NOMO-1 treated with dmso at 0.1 percent for 144 hours (cell line): ENCODE measurements around the gene PAK6.

Experiments used
- DNase-seq: peaks from one replicate; lab custom pipeline; 2025; ENCODE audit not compliant: unreplicated experiment; lab: John Stamatoyannopoulos, UW

Gene PAK6

DNA sequence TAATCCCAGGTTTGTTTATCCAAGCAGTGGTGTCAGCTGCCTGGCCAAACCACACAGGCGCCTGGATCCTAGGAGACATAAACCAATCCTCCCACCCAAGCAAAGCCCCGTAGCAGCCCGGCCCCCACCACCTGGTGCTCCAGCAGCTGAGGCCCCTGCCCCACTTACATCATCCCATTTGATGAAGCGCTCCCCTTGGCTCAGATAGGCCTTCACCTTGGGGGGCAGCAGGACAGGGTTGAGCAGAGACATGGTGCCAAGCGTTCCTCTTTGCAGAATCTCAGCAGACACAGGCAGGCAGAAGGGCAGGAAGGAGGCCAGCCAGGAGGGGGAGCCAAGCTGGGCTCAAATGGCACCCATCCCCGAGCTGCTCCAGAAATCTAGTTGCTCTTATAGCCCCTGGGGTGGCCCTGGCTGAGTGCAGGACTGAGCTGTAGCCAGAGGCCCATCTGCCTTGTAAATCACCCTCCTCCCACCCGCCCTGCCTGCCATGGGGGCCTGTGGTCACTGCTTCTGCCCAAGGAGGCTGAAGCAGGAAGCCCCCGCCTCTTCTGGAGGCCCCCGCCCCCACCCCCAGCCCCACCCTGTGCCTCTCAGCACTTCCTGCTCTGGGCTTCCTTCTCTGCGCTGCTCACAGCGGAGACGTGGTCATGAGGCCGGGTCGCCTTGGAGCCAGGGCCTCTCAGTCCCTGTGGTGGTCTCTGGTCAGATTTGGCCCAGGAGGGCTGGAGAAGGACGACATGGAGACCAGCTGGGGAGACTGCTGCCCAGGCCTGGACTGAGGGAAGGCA is 68.8 kb downstream of the PAK6 start, which contains the start of gene PLCB2:
Gene PLCB2 (minus strand): TSS at position 515 of the 791 bp plus-strand sequence. CDS start 263 bp downstream, at position 252.
- DNase-seq = peak; percentile 72

DNA sequence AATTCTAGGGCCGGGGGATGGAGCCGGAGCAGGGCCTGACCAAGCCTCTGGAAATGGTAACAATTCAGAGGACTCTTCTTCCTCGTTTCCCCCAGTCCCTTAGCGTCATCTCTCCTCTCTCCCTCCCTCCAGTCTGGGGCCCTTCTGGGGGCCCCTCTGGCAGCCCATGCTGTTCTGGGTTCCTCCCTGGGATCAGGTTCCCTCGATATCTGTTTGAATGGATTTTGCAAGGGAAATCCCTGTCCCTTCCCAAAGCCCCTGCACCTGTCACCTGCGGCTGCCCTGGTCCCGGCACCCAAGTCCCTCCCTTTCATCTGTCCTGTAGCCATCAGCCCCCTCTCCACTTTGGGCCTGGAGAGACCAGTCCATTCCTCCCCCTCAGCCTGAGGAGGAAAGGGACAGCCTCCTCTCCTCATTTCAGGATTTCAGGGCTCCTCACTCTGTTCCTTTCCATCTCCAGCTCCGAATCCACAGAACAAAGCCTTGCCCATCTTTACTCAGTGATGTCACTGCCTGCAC is 70.5 kb downstream of the PAK6 start:
- no peak for DNase-seq

DNA sequence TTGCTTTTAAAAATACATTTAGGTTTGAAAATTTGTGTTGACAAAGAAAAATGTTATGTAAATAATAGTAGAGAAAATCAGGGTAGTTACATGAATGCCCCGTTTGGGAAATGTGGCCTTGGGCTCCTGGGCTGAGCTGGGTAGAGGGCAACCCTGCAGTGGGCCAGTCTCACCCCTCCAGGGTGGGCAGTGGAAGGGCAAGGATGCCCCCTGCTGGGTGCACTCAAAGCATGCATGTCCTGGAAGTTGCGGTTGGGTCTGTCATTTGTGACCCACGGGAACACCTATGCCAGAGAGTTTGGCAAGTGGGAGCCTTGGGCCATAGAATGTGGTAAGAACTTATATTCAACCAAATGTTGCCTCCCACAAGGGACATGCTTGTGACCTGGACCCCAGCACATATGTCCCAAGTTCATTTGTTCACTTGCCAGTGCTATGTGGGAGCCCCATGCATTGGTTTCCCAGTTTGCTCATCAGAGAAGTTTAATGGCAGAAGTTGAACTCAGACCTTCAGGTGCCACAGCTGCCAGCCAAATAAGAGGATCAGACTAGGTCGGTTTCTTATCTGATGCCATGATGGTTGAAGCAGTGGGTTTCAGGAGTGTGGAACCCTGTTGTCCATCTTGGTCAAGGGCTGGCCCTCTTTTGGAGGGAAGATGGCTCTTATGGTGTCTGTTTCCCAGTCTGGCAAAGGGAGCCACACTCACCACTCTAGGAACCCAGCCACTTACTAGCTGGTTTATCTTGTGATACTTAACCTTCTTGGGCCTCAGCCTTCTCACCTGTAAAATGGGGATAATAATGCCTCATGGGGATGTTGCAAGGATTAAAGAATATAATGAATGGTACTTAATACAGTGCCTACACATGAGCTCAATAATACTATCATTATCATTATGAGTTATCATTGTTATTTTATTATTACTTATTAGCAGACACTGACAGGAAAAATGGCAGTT is 71.4 kb downstream of the PAK6 start:
- peak; percentile 38 for DNase-seq

DNA sequence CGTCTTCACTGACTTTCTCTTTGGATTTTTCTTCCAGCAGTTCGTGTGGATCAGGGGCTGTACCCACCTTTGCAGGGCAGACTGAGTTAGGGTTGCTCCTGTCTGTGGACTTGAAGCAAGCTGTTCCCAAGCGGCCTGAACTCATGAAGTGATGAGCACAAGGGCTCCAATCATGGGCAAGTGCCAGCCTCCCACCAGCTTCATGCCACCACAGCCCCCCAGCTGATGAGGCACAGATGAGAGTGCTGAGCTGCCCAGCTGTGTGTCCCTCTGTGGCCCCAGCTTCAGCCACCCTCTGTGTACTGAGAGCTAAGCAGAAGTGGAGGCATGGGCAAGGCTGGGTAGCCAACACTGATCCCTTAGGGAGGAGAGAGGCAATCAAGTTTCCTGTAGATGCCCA is 72.1 kb downstream of the PAK6 start:
- DNase-seq = no peak

DNA sequence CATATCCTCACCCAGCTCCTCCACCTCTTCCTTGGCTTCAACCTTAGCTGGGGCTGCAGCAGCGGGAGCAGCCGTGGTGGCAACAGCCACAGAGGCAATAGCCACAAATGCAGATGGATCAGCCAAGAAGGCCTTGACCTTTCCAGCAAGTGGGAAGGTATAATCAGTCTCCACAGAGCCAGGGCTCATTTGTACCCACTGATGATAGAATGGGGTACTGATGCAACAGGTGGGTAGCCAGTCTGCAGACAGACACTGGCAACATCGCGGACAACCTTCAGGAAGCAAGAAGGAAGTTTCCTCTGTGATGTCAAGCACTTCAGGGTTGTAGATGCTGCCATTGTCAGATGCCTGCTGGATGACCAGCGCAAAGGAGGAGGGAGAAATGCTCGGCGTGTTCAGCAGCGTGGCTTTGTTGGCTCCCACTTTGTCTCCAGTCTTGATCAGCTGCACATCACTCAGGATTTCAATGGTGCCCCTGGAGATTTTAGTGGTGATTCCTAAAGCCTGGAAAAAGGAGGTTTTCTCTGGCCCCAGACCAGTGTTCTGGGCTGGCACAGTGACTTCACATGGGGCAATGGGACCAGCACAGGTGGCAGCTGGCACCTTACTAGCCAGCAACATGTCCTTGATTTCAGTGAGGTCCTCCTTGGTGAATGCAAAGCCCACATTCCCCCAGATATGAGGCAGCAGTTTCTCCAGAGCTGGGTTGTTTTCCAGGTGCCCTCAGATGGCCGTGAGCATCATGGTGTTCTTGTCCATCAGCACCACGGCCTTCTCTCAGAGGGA is 73.7 kb downstream of the PAK6 start:
- no peak for DNase-seq

DNA sequence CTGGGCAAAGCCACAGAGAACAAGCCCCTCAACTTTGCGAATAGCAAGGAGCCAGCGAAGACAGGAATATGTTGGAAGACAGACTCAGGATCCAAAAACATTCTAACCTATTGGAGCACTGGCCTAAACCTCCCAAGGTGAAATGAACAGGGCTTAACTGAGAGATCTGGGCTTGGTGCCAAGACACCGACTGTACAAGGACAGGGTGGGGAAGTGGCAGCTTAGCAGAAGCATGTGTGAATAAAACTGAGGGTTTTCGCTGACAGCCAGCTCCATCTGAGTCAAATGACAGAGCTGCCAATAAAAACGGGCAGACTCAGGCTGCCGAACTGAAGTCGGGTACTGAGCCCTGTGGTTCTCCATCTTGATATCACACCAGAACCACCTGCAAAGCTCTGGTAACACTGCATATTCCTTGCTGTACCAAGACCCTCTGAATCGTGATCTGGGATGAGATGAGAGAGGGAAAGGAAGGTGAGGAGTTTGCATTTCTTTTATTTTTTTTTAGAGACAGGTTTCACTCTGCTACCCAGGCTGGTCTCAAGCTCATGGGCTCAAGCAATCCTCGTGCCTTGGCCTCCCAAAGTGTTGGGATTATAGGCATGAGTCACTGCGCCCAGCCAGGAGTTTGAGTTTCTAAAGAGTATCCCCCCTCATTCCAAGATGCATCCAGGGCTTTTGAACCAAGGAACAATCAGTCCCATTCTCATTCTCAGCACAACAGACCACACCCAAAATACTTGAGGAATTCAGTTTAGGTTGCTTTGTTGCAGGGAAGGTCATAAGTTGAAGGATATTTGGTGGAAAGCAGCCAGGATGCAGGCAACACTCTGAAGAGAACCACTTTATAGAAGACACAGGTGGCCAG is 74.9 kb downstream of the PAK6 start:
- peak; percentile 38 for DNase-seq

DNA sequence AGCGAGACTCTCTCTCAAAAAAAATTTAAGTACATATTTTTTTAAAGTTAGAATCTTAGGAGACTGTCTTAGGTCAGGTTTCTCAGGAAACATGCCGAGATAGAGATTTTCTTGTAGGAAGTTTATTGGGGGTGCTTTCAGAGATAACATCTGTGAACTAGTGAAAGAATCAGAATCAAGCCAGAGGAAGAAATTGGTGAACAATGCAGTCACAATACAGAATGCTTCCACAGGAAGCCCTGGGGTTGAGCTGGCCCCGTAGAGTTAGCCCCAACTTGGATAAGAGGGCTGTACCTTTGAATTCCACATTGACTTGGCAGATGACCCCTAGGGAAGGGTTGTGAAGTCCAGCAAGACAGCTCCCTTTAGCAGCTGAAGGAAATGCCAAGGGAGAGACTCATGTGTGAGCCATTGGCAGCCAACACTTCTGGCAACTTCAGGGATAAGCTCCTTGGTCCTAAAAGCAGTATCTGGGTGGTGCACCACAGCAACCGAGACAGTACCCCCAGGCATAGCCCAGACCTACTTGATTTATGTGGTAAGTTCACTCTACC is 75.9 kb downstream of the PAK6 start:
- DNase-seq = no peak

DNA sequence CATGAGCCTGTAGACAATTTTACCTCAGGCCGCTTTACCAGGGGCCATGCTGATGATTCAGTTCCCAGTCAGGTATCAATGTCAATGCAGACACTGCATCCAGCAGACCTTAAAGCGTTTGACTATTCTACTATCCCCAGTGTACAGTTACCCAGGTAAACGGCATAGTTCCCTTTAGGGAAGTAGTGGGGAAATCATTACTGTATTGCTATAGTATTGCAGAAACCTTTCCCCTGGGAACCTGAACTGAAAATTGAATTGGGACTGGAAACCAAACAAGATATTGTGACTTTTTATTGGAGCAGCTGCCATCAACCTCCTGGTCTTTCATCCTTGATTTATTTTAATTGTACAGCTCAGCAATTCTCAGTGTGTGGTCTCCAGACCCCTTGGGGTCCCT is 78.1 kb downstream of the PAK6 start:
- DNase-seq = no peak

DNA sequence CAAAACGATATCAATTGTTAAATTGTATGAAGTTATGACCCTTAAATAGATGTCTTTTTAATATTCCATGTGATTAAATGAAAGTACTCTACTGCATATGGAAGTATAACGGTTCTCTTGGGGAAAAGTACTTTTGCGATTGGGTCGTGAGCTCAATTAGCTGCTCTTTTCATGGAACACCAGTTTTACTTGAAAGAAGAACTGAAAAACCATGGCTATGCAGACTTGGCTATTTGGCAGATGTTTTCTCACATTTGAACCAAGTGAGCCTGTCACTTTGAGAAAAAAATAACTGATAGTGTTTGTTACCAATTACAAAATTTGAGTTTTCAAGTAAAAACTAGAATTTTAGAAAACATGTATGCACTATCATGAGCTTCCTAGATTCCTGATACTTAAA is 78.7 kb downstream of the PAK6 start:
- no peak for DNase-seq

DNA sequence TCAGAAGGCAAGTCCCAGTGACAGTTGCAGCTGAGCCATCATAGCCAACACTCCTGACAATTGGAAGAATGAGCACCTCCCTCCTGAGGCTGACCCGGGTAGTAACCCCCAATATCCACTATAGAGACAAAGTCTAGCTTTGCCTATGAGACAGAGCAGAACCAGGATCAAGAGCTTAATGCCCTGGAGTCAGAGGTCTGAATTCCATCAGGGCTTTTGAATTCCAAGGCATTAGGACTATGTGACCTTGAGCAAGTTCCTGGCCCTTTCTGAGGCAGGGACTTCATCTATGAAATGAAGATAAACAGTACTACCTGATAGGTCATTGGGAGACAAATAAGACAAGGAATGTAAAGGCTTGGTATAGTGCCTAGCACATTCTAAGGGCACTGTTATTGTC is 81.5 kb downstream of the PAK6 start:
- DNase-seq = no peak

DNA sequence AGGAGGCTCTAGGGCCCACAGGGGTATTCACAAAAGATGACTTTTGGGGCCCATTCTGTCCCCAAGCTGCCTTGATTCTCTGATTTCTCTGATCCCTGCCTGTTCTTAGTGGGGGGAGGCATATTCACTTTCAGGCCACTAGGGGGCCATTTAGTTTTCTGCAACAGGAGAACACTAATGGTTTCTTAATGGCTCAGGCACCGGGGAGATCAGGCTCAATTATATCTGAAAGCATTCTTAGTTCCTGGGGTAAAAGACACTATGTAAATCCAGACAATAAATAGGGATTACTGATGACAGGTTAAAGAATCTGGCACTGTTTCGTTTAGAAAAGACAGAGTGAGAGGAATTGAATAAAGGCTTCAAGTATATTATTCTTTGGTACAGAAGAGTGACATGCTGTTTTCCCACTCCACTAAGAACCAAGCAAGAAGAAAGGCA is 82.1 kb downstream of the PAK6 start:
- peak; percentile 11 for DNase-seq

DNA sequence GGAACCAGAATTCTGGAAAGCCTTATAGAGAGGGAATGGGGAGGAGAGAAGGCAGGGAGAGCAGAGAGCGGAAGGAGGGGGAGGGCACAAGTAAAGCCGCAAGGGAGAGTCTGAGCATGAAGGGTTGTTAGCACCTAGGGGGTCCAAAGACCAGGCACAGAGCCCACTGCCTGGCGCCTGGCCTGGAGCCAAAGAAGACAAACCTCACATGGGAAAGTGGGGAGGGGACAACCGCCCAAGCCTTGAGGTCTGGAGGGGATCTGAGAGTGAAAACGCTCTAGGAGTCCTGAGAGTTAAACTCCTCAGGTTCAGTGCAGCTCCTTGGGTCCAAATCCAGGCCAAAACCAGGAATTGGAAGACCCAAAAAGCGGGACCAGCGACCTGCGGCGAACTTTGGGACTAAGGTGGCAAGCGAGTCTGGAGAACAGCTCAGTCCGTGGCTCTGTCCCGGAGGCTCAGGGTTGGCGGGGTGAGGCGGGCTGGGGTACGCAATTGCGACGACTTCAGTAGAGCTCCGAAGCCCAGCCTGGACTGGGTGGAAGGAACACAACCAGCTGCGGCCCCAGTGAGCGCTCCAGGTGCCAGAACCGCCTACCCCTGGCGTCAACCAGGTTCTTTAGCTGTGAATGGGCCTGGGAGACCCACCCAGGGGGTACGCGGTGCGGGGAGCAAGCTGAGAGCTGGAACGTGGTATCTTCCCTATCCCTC is 83.8 kb downstream of the PAK6 start:
- no peak for DNase-seq

DNA sequence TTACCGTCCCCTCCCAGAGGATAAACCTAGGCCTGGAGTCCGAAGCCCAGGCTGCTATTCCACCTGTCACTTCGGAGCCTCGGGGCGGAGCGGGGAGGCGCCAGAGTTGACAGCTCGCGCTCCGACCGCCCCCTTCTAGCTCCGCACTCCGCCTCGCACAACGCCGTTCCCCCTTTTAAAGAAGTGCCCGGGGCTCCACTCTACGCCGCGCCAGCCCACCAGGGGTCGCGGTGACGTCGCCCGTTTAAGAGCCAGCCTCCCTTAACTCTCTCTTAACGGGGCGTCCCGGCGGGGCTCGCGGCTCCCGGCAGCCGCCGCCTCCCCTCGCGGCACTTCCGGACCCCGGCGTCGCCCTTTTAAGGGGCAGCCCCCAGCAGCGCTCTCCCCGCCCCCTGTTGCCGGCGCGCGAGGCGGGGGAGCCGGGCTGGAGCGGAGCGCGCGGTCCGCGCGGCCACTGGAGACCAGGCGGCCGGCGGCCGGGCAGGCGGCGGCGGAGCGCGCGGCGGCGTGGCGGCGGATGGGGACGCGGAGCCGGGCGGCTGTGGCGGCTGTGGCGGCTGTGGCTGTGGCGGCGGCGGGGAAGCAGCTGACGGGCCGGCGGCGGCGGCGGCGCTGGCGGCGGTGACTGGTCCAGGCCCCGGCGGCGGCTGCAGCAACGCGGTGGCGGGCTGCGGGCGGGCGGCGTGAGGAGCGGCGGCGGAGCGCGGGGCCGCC is 84.5 kb downstream of the PAK6 start, which contains the start of gene INAFM2:
Gene INAFM2 (plus strand): TSS at position 454 of the 714 bp plus-strand sequence. CDS start 364 bp downstream, outside the sequence.
- peak; percentile 96 for DNase-seq

DNA sequence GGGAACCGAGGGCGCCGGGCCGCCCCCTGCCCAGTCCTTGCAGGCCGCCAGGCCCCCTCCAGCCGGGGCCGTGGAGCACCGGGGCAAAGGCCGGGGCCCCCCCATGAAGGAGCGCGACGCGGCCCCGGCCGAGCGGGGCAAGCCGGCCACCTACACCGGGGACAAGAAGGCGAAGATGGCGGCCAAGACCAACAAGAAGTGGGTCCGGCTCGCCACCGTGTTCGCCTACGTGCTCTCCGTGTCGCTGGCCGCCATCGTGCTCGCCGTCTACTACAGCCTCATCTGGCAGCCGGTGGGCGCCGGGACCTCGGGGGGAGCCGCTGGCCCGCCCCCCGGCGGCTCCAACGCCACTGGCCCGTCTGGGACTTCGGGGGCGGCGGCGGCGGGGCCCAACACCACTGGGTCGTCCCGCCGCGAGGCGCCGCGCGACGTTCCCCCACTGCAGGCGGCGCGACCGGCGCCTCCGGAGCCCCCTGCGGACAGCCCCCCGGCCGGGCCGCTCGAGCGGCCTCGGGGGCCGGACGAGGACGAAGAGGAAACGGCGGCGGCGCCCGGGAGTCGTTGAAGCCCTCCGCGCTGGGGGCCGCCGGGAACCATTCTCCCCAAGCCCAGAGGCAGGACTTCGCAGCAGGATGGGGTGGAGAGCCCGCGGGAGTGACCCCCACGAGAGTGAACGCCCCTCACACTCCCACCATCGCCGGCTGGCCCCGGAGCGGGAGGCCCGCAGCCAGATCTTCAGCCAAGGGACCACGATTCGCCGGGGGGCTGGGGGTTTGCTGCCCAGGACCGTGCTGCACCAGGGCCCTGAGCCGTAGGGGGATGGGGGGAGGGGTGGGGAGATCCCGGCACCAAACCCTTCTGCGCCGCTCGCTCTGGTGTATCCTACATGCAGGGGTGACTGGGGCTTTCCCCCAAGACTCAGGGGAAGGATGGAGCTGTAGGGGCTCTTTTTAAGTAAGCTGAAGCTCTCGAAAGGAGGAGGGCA is 85.4 kb downstream of the PAK6 start:
- DNase-seq = no peak

DNA sequence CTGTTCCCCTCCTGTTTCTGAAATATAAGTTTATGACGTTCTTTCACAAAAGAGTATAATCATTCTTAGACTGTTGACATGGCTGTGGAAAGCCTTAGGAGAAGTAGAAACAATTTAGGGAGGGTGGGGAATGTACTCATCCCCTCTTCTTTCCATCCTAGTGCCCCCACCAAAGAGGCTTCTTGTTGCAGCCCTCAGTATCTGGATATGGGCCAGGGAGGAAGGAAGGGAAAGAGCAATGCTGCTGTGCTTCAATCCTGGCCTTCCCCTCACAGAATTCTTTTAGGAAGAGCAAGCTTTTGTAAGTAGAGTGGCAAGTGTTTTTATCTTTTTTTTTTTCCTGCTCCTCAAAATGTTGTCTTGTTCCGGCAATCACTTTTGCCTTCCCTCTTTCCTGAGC is 86.3 kb downstream of the PAK6 start:
- no peak for DNase-seq

DNA sequence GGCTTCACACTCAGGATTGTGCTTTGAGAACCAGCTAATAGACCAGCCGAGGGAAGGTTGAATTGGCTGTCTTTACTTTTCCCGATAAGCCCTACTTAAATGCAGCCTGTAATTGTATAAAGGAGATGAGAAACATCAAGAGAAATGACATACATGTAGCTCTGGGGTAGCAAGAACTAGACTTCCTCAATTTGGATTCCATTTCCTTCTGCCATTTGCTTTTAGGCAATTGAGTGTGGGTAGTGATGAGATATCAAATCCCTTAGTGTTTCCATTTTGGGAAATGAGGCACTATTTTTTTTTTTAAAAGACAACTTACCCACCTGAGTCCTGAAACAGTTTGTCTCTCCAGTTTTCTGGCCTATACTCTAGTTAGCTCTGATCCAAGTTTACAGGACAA is 86.8 kb downstream of the PAK6 start:
- DNase-seq = peak; percentile 14
